ENCODE data around the gene C15orf39. TPM values are rescaled to one million over a fixed set of nuclear protein-coding genes. Genes with fewer than 3 reads are reported as not detected.

C15orf39 gene
- total RNA-seq, 1 experiment from 2014 or later = 45.6 TPM

GRCh38 chr15:75174729-75175128, 27.0 kb upstream of the C15orf39 start:
- Histone ChIP-seq H3K9ac (ENCODE audit: extremely low read depth, insufficient read length, low read length) (no peak overlapping the region), H3K23me2 (ENCODE audit: insufficient read length, low read depth, low read length, poor library complexity, severe bottlenecking) (peaks cover 2% of the 10 kb centered on the region), H4K91ac (ENCODE audit: insufficient read length, low read depth, low read length) (no peak overlapping the region), H3K4me1 (ENCODE audit: insufficient read depth, low read length) (peaks cover 3% of the 10 kb centered on the region; the same call in 1 of the 2 replicates), H4K8ac (replicated peaks; ENCODE audit: insufficient read length, low read depth, low read length) (no peak overlapping the region), H2BK5ac (ENCODE audit: insufficient read length, low read length) (no peak overlapping the region), H3K23ac (ENCODE audit: insufficient read length, low read depth, low read length) (no peak overlapping the region), H3K56ac (ENCODE audit: insufficient read length, low read depth, low read length) (no peak overlapping the region), H3K27me3 (ENCODE audit: insufficient read depth, low read length) (no peaks in the 10 kb centered on the region), H3K4ac (ENCODE audit: low read depth, low read length) (no peak overlapping the region), H3K14ac (ENCODE audit: insufficient read depth, low read length) (no peak overlapping the region), H2BK15ac (ENCODE audit: low read depth, low read length) (no peak overlapping the region), H4K5ac (ENCODE audit: insufficient read length, low read depth, low read length) (no peak overlapping the region), H2BK12ac (ENCODE audit: insufficient read length, low read depth, low read length) (no peak overlapping the region), H3T11ph (ENCODE audit: low read length) (no peak overlapping the region), H2AFZ (ENCODE audit: low read length) (no peak overlapping the region), H3K18ac (ENCODE audit: insufficient read length, low read depth, low read length) (no peak overlapping the region), H3K9me3 (ENCODE audit: control insufficient read depth, low read depth, low read length) (no peaks in the 10 kb centered on the region), H3K79me1 (ENCODE audit: insufficient read depth, low read depth, low read length, poor library complexity, severe bottlenecking) (no peaks in the 10 kb centered on the region), H3K27ac (ENCODE audit: insufficient read length, low read depth, low read length) (no peak overlapping the region), H2BK20ac (ENCODE audit: low read depth, low read length, poor library complexity, severe bottlenecking) (no peak overlapping the region), H4K20me1 (ENCODE audit: control insufficient read depth, insufficient read depth, insufficient read length) (no peaks in the 10 kb centered on the region), H3K4me2 (ENCODE audit: insufficient read depth, insufficient read length, low read length) (no peak overlapping the region), H3K79me2 (ENCODE audit: insufficient read depth, low read length) (no peaks in the 10 kb centered on the region), H2AK5ac (ENCODE audit: insufficient read length, low read length) (no peak overlapping the region), H2BK120ac (ENCODE audit: low read depth, low read length, poor library complexity, severe bottlenecking) (no peak overlapping the region)
- H3K27me3 Mint-ChIP-seq (ENCODE audit: low read depth) = peaks cover 26% of the 10 kb centered on the region
- no peak overlapping the region; a peak in 1 of 5 replicates for H3K4me3 Mint-ChIP-seq
- no CpG with 5 or more reads among the region's 10 CpGs for WGBS (ENCODE audit: extremely low coverage, insufficient read length, low lambda C conversion rate)
- no peak for DNase-seq
- H3K27ac Mint-ChIP-seq = no peak overlapping the region
- H3K9me3 Mint-ChIP-seq = no peaks in the 10 kb centered on the region; a peak in 2 of 5 replicates
- H3K36me3 Mint-ChIP-seq (ENCODE audit: insufficient read depth in 1 of 3, low read depth in 3 of 3) = no peaks in the 10 kb centered on the region
- peaks cover 28 to 40% of the 10 kb centered on the region in 2 experiments for H3K4me1 Mint-ChIP-seq
- TF ChIP-seq CTCF (conservative IDR thresholded peaks at IDR 0.05) = no peak
